GM23248 (cell line): Measurements from ENCODE around the gene PORCN.

Experiments
- EZH2 ChIP-seq: fragments of 200-600 bp; sonication (generic); IDR thresholded peaks from 2 replicates; pipeline ENCODE4 v1.6.1; 2018; ENCODE audit warnings: antibody characterized with exemption, mild to moderate bottlenecking; ENCODE audit not compliant: insufficient read depth, poor library complexity, severe bottlenecking
- EZH2phosphoT487 ChIP-seq: fragments of 200-600 bp; sonication (generic); IDR thresholded peaks from 2 replicates; pipeline ENCODE4 v1.6.1; 2018; ENCODE audit warnings: antibody characterized with exemption, moderate library complexity, mild to moderate bottlenecking, low read depth; ENCODE audit not compliant: insufficient read depth

- TF ChIP-seq EZH2 (no peak), EZH2phosphoT487 (no peak)
Observed at GRCh38 chrX:48492293-48492910, 16.4 kb upstream of the PORCN start.
